ENCODE data around the gene ECEL1. TPM values are rescaled to one million over a fixed set of nuclear protein-coding genes. Genes with fewer than 3 reads are reported as not detected.
A peak's percentile ranks its signal among the peaks of the same experiment; 100 is the strongest.

Gene ECEL1
- total RNA-seq, 1 experiment from 2014 or later: 23.3 TPM

DNA sequence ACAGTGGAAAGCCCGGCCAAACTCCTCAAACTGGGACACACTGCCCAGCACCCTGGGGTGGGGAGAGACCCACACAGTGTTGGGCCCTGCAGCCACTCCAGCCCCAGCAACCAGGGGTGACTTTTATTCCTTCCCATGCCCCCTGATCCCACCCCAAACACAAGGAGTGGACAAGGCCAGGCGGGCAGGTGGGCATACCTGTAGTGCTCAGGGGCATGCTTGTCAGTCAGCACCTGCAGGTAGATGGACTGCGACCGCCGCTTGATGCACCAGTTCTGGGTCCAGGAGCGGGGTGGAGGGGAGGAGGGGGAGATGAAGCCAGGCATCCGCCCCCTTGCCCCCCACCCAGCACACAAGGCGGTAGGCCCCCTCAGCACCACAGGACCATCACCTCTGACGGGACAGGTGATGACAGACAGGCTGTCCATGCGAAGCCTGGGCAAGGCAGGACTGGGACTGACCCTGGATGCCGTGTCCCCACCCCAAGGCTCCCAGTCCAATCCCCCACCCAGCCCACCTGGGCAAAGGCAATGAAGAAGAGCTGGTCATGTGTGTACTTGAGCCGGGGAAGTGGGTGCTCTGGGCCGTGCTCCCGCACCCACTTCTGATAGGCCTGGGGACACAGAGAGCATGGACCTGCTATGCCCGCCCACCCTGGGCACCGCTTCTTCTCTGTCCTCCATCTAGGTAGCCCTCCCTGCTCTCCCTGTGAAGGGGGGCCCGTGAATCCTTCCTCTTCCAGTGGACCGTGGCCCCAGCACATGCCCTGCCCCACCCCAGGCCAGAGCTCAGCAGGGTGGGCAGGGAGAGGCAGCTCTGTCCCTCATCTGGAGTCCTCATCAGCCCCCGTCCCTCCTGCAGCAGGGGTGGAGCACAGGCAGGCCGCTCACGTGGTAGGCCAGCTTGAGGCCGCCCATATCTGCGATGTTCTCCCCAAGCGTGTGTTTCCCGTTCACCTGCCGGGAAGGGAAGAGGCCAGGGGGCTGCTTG, 7.1 kb downstream of the ECEL1 start:
- ATAC-seq (no peak), DNase-seq (ENCODE audit: low spot score) (peak; percentile 10)
- CTCF ChIA-PET: interaction anchor here (1.0 kb wide), 1 partner anchor 44 kb away, joined by 3 read pairs; no protein-coding TSS in a partner anchor
- TF ChIP-seq MXD4 (CRISPR knock-in tag; IDR thresholded peaks at IDR 0.05; ENCODE audit: borderline replicate concordance) (no peak), IRF2 (CRISPR knock-in tag; IDR thresholded peaks at IDR 0.05; ENCODE audit: borderline replicate concordance, low read depth) (no peak), NFYB (CRISPR knock-in tag; conservative IDR thresholded peaks at IDR 0.05; ENCODE audit: low read depth) (no peak), ZNF219 (CRISPR knock-in tag; IDR thresholded peaks at IDR 0.05; ENCODE audit: borderline replicate concordance) (no peak), JAZF1 (CRISPR knock-in tag; IDR thresholded peaks at IDR 0.05) (no peak), ZNF138 (CRISPR knock-in tag; conservative IDR thresholded peaks at IDR 0.05) (no peak), PRRX2 (CRISPR knock-in tag; IDR thresholded peaks at IDR 0.05) (no peak), NFE2L1 (CRISPR knock-in tag; IDR thresholded peaks at IDR 0.05) (no peak), NFATC4 (CRISPR knock-in tag; IDR thresholded peaks at IDR 0.05) (no peak), ZNF232 (CRISPR knock-in tag; IDR thresholded peaks at IDR 0.05) (no peak), TEAD4 (CRISPR knock-in tag; IDR thresholded peaks at IDR 0.05) (no peak), ESRRA (CRISPR knock-in tag; IDR thresholded peaks at IDR 0.05; ENCODE audit: borderline replicate concordance) (no peak), FOXP1 (CRISPR knock-in tag; IDR thresholded peaks at IDR 0.05; ENCODE audit: borderline replicate concordance) (no peak), IRF1 (CRISPR knock-in tag; IDR thresholded peaks at IDR 0.05) (no peak), OVOL2 (CRISPR knock-in tag; IDR thresholded peaks at IDR 0.05; ENCODE audit: borderline replicate concordance) (no peak), ZNF416 (CRISPR knock-in tag; IDR thresholded peaks at IDR 0.05) (no peak), NR2C2 (CRISPR knock-in tag; IDR thresholded peaks at IDR 0.05) (no peak)
- TF ChIP-seq, protein P1, sequence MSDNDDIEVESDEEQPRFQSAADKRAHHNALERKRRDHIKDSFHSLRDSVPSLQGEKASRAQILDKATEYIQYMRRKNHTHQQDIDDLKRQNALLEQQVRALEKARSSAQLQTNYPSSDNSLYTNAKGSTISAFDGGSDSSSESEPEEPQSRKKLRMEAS (CRISPR knock-in tag; IDR thresholded peaks at IDR 0.05): no peak
- TF ChIP-seq, protein P2, sequence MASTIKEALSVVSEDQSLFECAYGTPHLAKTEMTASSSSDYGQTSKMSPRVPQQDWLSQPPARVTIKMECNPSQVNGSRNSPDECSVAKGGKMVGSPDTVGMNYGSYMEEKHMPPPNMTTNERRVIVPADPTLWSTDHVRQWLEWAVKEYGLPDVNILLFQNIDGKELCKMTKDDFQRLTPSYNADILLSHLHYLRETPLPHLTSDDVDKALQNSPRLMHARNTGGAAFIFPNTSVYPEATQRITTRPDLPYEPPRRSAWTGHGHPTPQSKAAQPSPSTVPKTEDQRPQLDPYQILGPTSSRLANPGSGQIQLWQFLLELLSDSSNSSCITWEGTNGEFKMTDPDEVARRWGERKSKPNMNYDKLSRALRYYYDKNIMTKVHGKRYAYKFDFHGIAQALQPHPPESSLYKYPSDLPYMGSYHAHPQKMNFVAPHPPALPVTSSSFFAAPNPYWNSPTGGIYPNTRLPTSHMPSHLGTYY (CRISPR knock-in tag; IDR thresholded peaks at IDR 0.05): no peak
- POLR2A ChIA-PET: no interaction called here
- Mint-ChIP-seq H3K4me1 (peaks cover 8% of the 10 kb centered on the region), H3K36me3 (no peaks in the 10 kb centered on the region), H3K9me3 (no peaks in the 10 kb centered on the region), H3K27ac (no peak overlapping the region), H3K4me3 (no peak overlapping the region), H3K27me3 (ENCODE audit: low read depth) (peaks cover 26% of the 10 kb centered on the region)

DNA sequence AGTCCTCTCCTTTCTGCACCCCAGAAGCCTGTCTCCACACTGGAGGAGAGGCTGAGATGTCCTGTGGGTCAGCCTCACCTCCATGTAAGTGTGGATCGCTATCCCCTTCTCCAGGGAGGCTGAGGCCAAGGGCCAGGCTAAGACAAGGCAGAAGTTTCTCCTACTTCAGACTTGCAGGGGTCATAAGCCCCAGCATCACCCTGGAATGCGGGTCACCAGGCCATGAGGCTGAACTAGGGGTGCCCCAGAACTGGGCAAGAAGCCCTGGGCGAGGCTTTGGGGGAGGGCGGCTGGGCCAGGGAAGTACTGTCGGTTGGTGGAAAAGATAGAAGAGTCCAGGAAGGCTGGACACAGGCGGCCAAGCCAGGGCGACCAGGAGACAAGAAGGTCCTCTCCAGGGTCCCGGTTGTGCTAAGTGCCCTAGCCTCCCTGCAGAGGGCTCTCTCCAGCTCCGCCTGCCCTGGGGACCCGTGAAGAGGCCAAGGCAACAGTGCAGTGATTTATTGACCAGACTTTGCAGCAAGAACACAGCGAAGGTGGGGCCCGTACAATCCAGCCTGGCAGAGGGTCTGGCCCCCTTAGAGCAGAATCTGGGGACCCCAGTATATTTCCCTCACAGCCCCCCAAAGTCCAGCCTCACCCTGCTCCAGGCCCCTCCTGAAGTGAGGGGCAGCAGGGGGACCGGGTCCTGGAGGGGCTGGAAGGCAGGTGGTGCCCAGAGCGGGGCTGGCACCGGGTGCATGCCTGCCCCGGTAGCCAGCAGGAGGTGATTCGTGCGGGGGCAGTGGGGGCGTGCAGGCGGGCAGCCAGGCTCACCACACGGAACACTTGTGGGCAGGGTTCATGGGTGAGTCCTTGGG, 8.1 kb downstream of the ECEL1 start:
- Mint-ChIP-seq H3K4me1 (peaks cover 4% of the 10 kb centered on the region), H3K4me3 (no peak overlapping the region), H3K27ac (no peak overlapping the region; the same call in 1 of the 2 replicates), H3K27me3 (ENCODE audit: low read depth) (peaks cover 17% of the 10 kb centered on the region), H3K9me3 (no peaks in the 10 kb centered on the region), H3K36me3 (no peaks in the 10 kb centered on the region)
- CTCF ChIA-PET: interaction anchor here (1.0 kb wide), 1 partner anchor 45 kb away, joined by 3 read pairs; no protein-coding TSS in a partner anchor
- DNase-seq (ENCODE audit: low spot score) (no peak), ATAC-seq (no peak; the same call in 1 of the 2 replicates)
- POLR2A ChIA-PET: no interaction called here
- TF ChIP-seq ELF4 (CRISPR knock-in tag; IDR thresholded peaks at IDR 0.05; ENCODE audit: low read depth) (no peak), CREB1 (CRISPR knock-in tag; IDR thresholded peaks at IDR 0.05) (no peak), ZNF281 (CRISPR knock-in tag; IDR thresholded peaks at IDR 0.05) (no peak), ZNF138 (CRISPR knock-in tag; conservative IDR thresholded peaks at IDR 0.05) (no peak), ZNF396 (CRISPR knock-in tag; IDR thresholded peaks at IDR 0.05; ENCODE audit: borderline replicate concordance) (no peak), GRHL2 (CRISPR knock-in tag; IDR thresholded peaks at IDR 0.05; ENCODE audit: insufficient replicate concordance, severe bottlenecking) (no peak), RORB (CRISPR knock-in tag; IDR thresholded peaks at IDR 0.05) (no peak)
- TF ChIP-seq, protein P3, sequence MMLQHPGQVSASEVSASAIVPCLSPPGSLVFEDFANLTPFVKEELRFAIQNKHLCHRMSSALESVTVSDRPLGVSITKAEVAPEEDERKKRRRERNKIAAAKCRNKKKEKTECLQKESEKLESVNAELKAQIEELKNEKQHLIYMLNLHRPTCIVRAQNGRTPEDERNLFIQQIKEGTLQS (CRISPR knock-in tag; conservative IDR thresholded peaks at IDR 0.05): no peak
